Measurements from ENCODE around the gene NR2E3.

The NR2E3 gene

GRCh38 chr15:71782422-71783165 lies 27.8 kb upstream of the NR2E3 start:
- no peak for TF ChIP-seq EZH2 (IDR thresholded peaks at IDR 0.05; ENCODE audit: borderline replicate concordance, low read length)
- TF ChIP-seq CTCF (IDR thresholded peaks at IDR 0.05; ENCODE audit: low read length): no peak
- H3K27me3 ChIP-seq (ENCODE audit: insufficient read depth, low read length): 0 out of 2 replicates have a peak, but pooled peaks cover 6% of the 10 kb centered on the region
- H3K9me2 ChIP-seq (ENCODE audit: low read depth, low read length): no peaks in the 10 kb centered on the region
- no peak overlapping the region for H3K4me3 ChIP-seq (ENCODE audit: low read depth, low read length, poor library complexity, severe bottlenecking)
- no peak overlapping the region for H3K27ac ChIP-seq (ENCODE audit: low read depth, low read length, poor library complexity, severe bottlenecking)
- no peak overlapping the region for H3K4me2 ChIP-seq (ENCODE audit: low read length)
- no peaks in the 10 kb centered on the region for H3K36me3 ChIP-seq (ENCODE audit: insufficient read depth, low read length)
- H3K79me2 ChIP-seq (ENCODE audit: insufficient read depth, low read length): no peaks in the 10 kb centered on the region
- H2AFZ ChIP-seq (ENCODE audit: low read length): no peak overlapping the region
- no peaks in the 10 kb centered on the region for H3K4me1 ChIP-seq (ENCODE audit: insufficient read depth, low read length, severe bottlenecking)
- H3F3A ChIP-seq (ENCODE audit: insufficient read depth, low read length): no peaks in the 10 kb centered on the region
- no peaks in the 10 kb centered on the region for H3K9me3 ChIP-seq (ENCODE audit: low read length)
- H4K20me1 ChIP-seq (ENCODE audit: insufficient read depth, low read length): no peaks in the 10 kb centered on the region
- no peak overlapping the region for H3K9ac ChIP-seq (ENCODE audit: low read length)

- Histone ChIP-seq H3K9ac (ENCODE audit: low read length) (no peak overlapping the region), H3K4me3 (ENCODE audit: low read depth, low read length, poor library complexity, severe bottlenecking) (no peak overlapping the region), H2AFZ (ENCODE audit: low read length) (no peak overlapping the region), H3K79me2 (ENCODE audit: insufficient read depth, low read length) (no peaks in the 10 kb centered on the region), H3F3A (ENCODE audit: insufficient read depth, low read length) (no peaks in the 10 kb centered on the region), H3K4me2 (ENCODE audit: low read length) (no peak overlapping the region), H3K9me2 (ENCODE audit: low read depth, low read length) (no peaks in the 10 kb centered on the region), H3K36me3 (ENCODE audit: insufficient read depth, low read length) (no peaks in the 10 kb centered on the region), H3K4me1 (ENCODE audit: insufficient read depth, low read length, severe bottlenecking) (no peaks in the 10 kb centered on the region), H3K9me3 (ENCODE audit: low read length) (no peaks in the 10 kb centered on the region), H3K27ac (ENCODE audit: low read depth, low read length, poor library complexity, severe bottlenecking) (no peak overlapping the region), H3K27me3 (ENCODE audit: insufficient read depth, low read length) (0 out of 2 replicates have a peak, but pooled peaks cover 6% of the 10 kb centered on the region), H4K20me1 (ENCODE audit: insufficient read depth, low read length) (no peaks in the 10 kb centered on the region)
- no peak for TF ChIP-seq EZH2 (IDR thresholded peaks at IDR 0.05; ENCODE audit: borderline replicate concordance, low read length)
- TF ChIP-seq CTCF (IDR thresholded peaks at IDR 0.05; ENCODE audit: low read length): peak; percentile 80
These were observed 25.6 kb upstream of the NR2E3 start for GRCh38 chr15:71784719-71785118.

- H3F3A ChIP-seq (ENCODE audit: insufficient read depth, low read length): no peaks in the 10 kb centered on the region
- no peaks in the 10 kb centered on the region for H4K20me1 ChIP-seq (ENCODE audit: insufficient read depth, low read length)
- no peaks in the 10 kb centered on the region for H3K79me2 ChIP-seq (ENCODE audit: insufficient read depth, low read length)
- H3K9me3 ChIP-seq (ENCODE audit: low read length): no peaks in the 10 kb centered on the region
- no peak overlapping the region for H3K9ac ChIP-seq (ENCODE audit: low read length)
- H3K4me1 ChIP-seq (ENCODE audit: insufficient read depth, low read length, severe bottlenecking): no peaks in the 10 kb centered on the region
- no peak overlapping the region for H2AFZ ChIP-seq (ENCODE audit: low read length)
- H3K9me2 ChIP-seq (ENCODE audit: low read depth, low read length): no peaks in the 10 kb centered on the region
- TF ChIP-seq EZH2 (IDR thresholded peaks at IDR 0.05; ENCODE audit: borderline replicate concordance, low read length) (no peak), CTCF (IDR thresholded peaks at IDR 0.05; ENCODE audit: low read length) (no peak)
- no peak overlapping the region for H3K27ac ChIP-seq (ENCODE audit: low read depth, low read length, poor library complexity, severe bottlenecking)
- H3K36me3 ChIP-seq (ENCODE audit: insufficient read depth, low read length): no peaks in the 10 kb centered on the region
- H3K4me2 ChIP-seq (ENCODE audit: low read length): no peak overlapping the region
- H3K27me3 ChIP-seq (ENCODE audit: insufficient read depth, low read length): 0 out of 2 replicates have a peak, but pooled peaks cover 5% of the 10 kb centered on the region
- H3K4me3 ChIP-seq (ENCODE audit: low read depth, low read length, poor library complexity, severe bottlenecking): no peak overlapping the region
These were observed 24.4 kb upstream of the NR2E3 start for GRCh38 chr15:71785996-71786395.
